Fibroblast of mammary gland (primary cell): Measurements from ENCODE around the gene ZNF532.
"Not testable (repeated sequence)": the region's sequence is repeated elsewhere in the genome, so short reads cannot be mapped to it uniquely, and the experiment has no call there.

Experiments used
- DNase-seq: peaks from one replicate; pipeline ENCODE4 v3.0.0-alpha.2; 2010; ENCODE audit warnings: low read depth
- H3K4me3 ChIP-seq: 2 replicates; pipeline ENCODE4 v1.5.1; 2011; ENCODE audit warnings: low read depth, mild to moderate bottlenecking, low read length, moderate library complexity; ENCODE audit not compliant: control insufficient read depth
- TF ChIP-seq, protein P1 (sequence below): conservative IDR thresholded peaks from 2 replicates; pipeline ENCODE4 v1.5.1; 2011; ENCODE audit warnings: low read depth, low read length, inconsistent platforms; ENCODE audit not compliant: control insufficient read depth, insufficient read depth

Gene ZNF532

DNA sequence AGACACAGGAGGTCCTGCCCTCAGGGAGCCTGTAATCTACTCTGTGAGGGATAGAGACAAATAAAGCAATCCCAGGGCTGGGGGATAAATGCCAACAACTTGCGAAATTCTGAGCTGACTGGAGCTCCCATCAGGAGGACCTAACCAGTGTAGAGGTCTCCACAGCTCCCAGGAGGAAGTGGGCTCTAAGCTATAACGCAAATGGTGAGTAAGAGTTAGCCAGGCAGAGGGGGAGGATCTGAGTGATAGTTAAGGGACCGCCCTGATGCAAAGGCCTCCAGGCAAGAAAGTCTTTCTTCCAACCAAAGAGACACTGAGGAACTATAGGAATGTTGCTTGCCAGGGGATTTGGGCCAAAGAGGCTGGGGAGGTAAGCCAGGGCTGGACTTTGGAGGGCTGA, 16.0 kb upstream of the ZNF532 start:
- H3K4me3 ChIP-seq = no peak overlapping the region
- peak; percentile 81 for DNase-seq
- TF ChIP-seq, protein P1, sequence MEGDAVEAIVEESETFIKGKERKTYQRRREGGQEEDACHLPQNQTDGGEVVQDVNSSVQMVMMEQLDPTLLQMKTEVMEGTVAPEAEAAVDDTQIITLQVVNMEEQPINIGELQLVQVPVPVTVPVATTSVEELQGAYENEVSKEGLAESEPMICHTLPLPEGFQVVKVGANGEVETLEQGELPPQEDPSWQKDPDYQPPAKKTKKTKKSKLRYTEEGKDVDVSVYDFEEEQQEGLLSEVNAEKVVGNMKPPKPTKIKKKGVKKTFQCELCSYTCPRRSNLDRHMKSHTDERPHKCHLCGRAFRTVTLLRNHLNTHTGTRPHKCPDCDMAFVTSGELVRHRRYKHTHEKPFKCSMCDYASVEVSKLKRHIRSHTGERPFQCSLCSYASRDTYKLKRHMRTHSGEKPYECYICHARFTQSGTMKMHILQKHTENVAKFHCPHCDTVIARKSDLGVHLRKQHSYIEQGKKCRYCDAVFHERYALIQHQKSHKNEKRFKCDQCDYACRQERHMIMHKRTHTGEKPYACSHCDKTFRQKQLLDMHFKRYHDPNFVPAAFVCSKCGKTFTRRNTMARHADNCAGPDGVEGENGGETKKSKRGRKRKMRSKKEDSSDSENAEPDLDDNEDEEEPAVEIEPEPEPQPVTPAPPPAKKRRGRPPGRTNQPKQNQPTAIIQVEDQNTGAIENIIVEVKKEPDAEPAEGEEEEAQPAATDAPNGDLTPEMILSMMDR = no peak

DNA sequence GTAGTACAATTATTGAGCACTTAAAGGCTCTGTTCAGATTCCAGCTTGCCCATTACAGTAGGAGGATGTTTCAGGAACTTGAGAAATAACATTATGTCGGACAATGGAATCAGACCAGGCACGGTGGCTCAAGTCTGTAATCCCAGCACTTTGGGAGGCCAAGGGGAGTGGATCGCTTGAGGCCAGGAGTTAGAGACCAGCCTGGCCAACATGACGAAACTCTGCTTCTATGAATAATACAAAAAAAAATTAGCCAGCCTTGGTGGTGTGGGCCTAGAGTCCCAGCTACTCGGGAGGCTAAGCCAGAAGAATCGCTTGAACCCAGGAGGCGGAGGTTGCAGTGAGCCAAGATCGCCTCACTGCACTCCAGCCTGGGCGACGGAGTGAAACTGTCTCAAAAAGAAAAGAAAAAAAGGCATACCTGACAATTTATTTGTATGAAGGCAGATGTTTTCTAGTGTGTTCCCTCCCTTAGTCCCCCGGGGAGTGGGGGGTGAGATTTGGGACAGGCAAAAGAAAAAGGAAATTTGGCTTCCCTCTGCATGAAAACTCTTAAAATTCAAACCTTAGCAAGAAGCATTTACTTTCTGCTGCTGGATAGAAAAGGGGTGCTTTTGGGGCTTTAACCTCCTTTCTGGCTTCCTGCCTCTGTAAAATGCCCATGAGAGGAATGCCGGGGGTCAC, 13.7 kb upstream of the ZNF532 start:
- H3K4me3 ChIP-seq = no peak overlapping the region
- TF ChIP-seq, protein P1 = no peak
- DNase-seq = no peak

DNA sequence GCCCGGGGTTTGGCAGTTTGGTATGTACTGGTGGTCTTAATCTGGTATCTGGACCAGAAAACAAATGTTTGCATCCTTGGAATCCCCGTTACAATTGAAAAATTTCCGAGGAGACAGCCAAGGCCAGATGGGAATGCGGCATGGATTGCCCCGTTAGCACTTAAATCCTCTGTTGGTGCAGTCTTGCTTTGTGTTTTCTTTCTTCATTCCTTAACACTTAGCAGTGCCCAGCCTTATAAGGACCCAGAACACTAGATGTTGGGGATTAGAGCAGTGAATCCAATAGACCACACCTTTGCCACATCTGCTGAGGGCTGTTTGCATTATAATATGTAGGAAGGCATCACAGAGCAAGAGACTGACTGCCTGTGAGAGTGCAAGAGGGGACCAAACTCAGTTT, 12.8 kb upstream of the ZNF532 start:
- H3K4me3 ChIP-seq = no peak overlapping the region
- TF ChIP-seq, protein P1 = no peak
- DNase-seq = no peak

DNA sequence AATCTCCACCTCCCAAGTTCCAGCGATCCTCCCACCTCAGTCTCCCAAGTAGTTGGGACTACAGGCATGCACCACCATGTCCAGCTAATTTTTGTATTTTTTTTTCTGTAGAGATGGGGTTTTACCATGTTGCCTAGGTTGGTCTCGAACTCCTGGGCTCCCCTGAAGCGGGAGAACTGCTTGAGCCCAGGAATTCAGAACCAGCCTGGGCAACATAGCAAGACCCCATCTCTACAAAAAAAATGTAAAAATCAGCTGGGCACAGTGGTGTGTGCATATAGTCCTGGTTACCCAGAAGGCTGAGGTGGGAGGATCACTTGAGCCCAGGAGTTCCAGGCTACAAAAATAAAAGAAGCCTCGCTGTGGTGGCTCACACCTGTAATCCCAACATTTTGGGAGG, 12.0 kb upstream of the ZNF532 start:
- H3K4me3 ChIP-seq = no peak overlapping the region
- TF ChIP-seq, protein P1 = no peak
- DNase-seq = no peak

DNA sequence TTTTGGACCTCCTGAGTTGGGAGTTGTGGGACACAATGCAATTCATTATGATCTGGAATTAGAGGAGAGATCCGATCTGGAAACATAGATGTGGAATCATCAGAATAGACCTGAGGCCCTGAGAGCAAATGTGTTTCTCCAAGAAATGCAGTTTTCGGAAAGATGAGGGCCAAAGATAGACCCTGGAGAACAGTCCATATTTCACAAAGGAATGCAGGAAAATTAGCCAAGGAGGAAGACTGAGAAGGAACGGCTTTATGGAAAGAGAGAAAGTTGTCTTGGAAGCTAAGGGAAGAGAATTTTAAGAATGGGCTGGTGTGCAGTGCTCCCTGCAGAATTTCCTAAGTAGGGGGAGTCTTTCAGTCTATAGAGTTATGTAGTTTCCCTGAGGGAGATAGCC, 11.1 kb upstream of the ZNF532 start:
- no peak for DNase-seq
- TF ChIP-seq, protein P1 = no peak
- no peak overlapping the region for H3K4me3 ChIP-seq

DNA sequence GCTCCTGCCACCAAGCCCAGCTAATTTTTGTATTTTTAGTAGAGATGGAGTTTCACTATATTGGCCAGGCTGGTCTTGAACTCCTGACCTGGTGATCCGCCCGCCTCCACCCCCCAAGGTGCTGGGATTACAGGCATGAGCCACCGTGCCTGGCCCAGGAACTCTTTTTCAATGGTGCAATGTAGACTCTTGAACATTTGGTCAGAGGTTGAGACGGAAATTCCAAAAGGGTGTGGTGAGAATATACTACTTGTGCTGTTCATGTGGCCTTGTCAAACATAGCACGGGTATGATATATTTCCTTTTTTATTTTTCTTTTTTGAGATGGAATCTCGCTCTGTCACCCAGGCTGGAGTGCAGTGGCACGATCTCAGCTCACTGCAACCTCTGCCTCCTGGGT, 9.2 kb upstream of the ZNF532 start:
- H3K4me3 ChIP-seq, DNase-seq: not testable (repeated sequence)

DNA sequence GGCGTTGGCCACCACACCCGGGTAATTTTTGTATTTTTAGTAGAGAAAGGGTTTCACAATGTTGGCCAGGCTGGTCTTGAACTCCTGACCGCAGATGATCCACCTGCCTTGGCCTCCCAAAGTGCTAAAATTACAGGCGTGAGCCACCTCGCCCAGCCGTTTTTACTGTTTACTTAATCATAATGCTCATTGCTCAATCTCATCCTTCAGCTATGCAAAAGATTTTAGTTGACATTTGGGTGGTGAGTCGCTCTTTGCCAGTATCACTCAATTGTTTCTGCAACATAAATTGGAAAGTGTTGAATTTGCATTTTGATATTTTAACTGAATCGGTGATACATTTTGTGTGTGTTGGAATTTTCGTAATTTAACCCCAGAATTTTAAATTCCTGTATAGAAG, 7.8 kb upstream of the ZNF532 start:
- no peak overlapping the region for H3K4me3 ChIP-seq
- DNase-seq = peak; percentile 70
- TF ChIP-seq, protein P1 = no peak
